HAP-1 (cell line): Measurements from ENCODE around the gene ITGAL.
A peak's percentile ranks its signal among the peaks of the same experiment; 100 is the strongest.

ENCODE experiments used
- DNase-seq, 2 experiments: peaks; one replicate each; pipeline ENCODE4 v3.0.0-alpha.2; 2016 to 2020; ENCODE audit warnings: low spot score in 2 of 2
- H3K27me3 ChIP-seq: fragments of 250-450 bp; sonication (Bioruptor Pico); 2 replicates; pipeline ENCODE4 v1.5.1; 2020; ENCODE audit warnings: low read depth, mild to moderate bottlenecking, moderate library complexity
- H3K36me3 ChIP-seq: fragments of 250-450 bp; sonication (Bioruptor Pico); replicated peaks from 2 replicates; pipeline ENCODE4 v1.5.1; 2020; ENCODE audit warnings: mild to moderate bottlenecking
- H3K4me1 ChIP-seq: fragments of 250-450 bp; sonication (Bioruptor Pico); 2 replicates; pipeline ENCODE4 v1.5.1; 2020; ENCODE audit warnings: mild to moderate bottlenecking
- H3K4me3 ChIP-seq: fragments of 250-450 bp; sonication (Bioruptor Pico); 2 replicates; pipeline ENCODE4 v1.5.1; 2020; ENCODE audit warnings: mild to moderate bottlenecking, moderate library complexity
- H3K9me3 ChIP-seq: fragments of 250-450 bp; sonication (Bioruptor Pico); 2 replicates; pipeline ENCODE4 v1.5.1; 2020; ENCODE audit warnings: mild to moderate bottlenecking, moderate library complexity
- in situ Hi-C: fragments of 300-500 bp; cut with MboI; formaldehyde crosslinking; loops from 3 replicates; pipeline ENCODE4 v1.14.3; 2020; ENCODE audit warnings: low sequenced_read_pairs, inconsistent platforms, mixed read lengths

Gene ITGAL

DNA sequence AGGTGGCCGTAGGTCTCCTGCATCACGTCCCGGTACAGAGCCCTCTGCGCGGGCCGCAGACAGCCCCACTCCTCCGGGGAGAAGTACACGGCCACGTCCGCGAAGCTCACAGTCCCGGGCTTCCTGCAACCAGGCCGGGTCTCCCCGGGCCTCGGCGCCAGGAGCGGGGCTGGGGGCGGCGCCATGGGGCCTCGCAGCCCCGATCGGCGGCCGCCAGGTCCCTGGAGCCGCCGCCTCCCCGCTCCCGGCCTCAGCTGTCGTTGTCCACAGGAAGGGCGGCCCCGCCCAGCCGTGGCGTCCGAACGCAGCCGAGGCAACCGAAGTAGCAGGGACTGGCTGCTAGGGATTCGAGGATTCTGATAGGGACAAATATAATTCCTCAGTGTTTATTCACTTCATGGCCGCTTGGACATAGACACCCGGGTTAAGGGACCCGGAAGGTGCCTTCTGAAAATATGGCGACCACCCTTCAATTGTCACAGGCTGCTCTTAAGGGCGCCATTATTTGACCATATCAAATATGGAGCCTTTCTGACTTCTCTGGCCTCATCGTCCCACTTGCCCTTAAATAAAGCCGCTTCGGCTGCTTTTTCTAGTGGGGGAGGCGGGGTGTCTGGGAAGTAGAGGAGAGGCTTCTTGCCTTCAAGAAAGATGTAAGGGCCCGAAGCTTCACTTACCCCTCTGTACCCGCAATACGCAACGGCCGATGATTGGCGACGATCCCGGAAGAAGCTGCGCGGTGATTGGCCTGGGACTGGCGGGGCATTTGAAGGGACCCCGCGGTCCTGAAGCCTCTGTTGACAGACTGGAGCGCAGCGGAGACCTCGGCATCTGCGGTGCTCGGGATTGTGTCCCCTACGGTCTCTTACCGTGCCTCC lies 99.1 kb downstream of the ITGAL start, which contains the start of gene ZNF688:
ZNF688 (minus strand) TSS at position 270 of the 878 bp plus-strand sequence; CDS start at position 185, 85 bp downstream.
- Histone ChIP-seq H3K9me3 (no peaks in the 10 kb centered on the region), H3K4me3 (peak within 1 kb of the TSS; percentile 61), H3K27me3 (no peaks in the 10 kb centered on the region), H3K4me1 (peaks cover 14% of the 10 kb centered on the region), H3K36me3 (no peaks in the 10 kb centered on the region)
- DNase-seq: peak; percentile 98 to 99
- in situ Hi-C loops: loop anchor here (10.0 kb wide), 1 partner anchor 137 kb away; the partner anchor contains the start of gene DCTPP1
